PC-9 (cell line): ENCODE measurements around the gene PGA4.
"Not testable (repeated sequence)": the region's sequence is repeated elsewhere in the genome, so short reads cannot be mapped to it uniquely, and the experiment has no call there.

Experiments used
- CTCF ChIP-seq: fragments of 200-600 bp; sonication (generic); conservative IDR thresholded peaks from 2 replicates; pipeline ENCODE4 v1.6.1; 2017; ENCODE audit warnings: mixed run types, antibody characterized with exemption, mild to moderate bottlenecking, moderate library complexity
- EZH2 ChIP-seq: fragments of 200-600 bp; sonication (generic); IDR thresholded peaks from 2 replicates; pipeline ENCODE4 v1.8.0; 2017; ENCODE audit warnings: antibody characterized with exemption, low read depth

- TF ChIP-seq EZH2, CTCF: not testable (repeated sequence)
Observed at GRCh38 chr11:61202950-61203746, 19.0 kb upstream of the PGA4 start, which contains the start of gene PGA3.
